ENCODE data around the gene RMDN2. TPM values are rescaled to one million over a fixed set of nuclear protein-coding genes. Genes with fewer than 3 reads are reported as not detected.

The RMDN2 gene
- total and polyA plus RNA-seq, 10 of the 15 experiments (the other 5 are each of a cell fraction or from before 2014, with no cell fraction given), result 2.6 to 12.4 (median 9.2) TPM

DNA sequence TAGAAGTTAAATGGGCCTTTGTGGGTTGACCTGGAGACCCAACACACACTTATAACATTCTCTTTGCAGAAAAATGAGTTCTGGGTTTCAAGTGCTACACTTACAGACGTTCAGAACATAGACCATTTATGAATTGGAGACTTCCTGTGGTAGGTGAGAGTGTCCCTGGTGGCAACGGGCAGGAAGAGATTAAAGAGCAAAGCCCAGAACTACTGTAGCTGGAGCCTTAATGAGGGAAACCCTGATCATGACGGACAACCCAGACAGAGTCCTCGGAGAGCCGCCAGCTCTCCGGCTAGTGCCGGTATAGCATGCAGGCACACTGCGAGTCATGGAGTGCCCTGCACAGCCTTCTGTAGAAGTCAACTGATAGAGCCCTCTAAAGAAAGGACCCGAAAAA is 44.5 kb upstream of the RMDN2 start:
- Histone ChIP-seq H3K79me2 (ENCODE audit: control insufficient read depth, insufficient read depth, low read length) (no peaks in the 10 kb centered on the region), H3K36me3 (ENCODE audit: control insufficient read depth in 2 of 2, insufficient read depth in 2 of 2, low read length in 1 of 2) (no peaks in the 10 kb centered on the region), H3K27ac (ENCODE audit: control insufficient read depth, insufficient read depth) (no peak overlapping the region), H4K20me1 (ENCODE audit: control insufficient read depth, insufficient read depth) (no peaks in the 10 kb centered on the region), H3K9ac (ENCODE audit: control insufficient read depth, insufficient read depth, low read length) (no peak overlapping the region), H3K27me3 (replicated peaks in 1 of 2; ENCODE audit: control insufficient read depth in 2 of 2, insufficient read depth in 2 of 2, low read length in 1 of 2) (peaks cover 0 to 2% of the 10 kb centered on the region in 2 experiments; a peak in 2 of 4 replicates), H3K9me3 (replicated peaks; ENCODE audit: control insufficient read depth, insufficient read depth, low read length) (no peaks in the 10 kb centered on the region), H3K4me1 (ENCODE audit: control insufficient read depth, insufficient read depth, low read length) (no peaks in the 10 kb centered on the region), H3K4me3 (no peak overlapping the region), H2AFZ (ENCODE audit: control insufficient read depth, low read depth, low read length) (no peak overlapping the region), H3K4me2 (ENCODE audit: control insufficient read depth, insufficient read depth) (no peak overlapping the region)
- in situ Hi-C loops (cut with MboI), result no loop called here
- ChIA-PET SMC1A (ENCODE audit: uncharacterized antibody, unreplicated experiment) (interaction anchor here (1.5 to 13.5 kb wide), 5 partner anchors 10 to 482 kb away, joined by 3 to 271 read pairs (median 197); no protein-coding TSS in a partner anchor), CTCF (interaction anchor here (0.6 to 13.6 kb wide), 6 partner anchors 10 to 712 kb away, joined by 3 to 336 read pairs (median 12); no protein-coding TSS in a partner anchor), POLR2A (interaction anchor here (0.5 to 0.7 kb wide), 2 partner anchors 11 to 28 kb away, joined by 3 to 4 read pairs; no protein-coding TSS in a partner anchor), RAD21 (ENCODE audit: unreplicated experiment) (interaction anchor here (1.7 to 7.9 kb wide), 4 partner anchors 9 to 484 kb away, joined by 5 to 211 read pairs (median 10); no protein-coding TSS in a partner anchor)
- DNase-seq (ENCODE audit: low read depth, low spot score) (no peak), ATAC-seq (peak; percentile 48; the same call in 2 of the 3 replicates), FAIRE-seq (no peak)
- WGBS (ENCODE audit: insufficient coverage, insufficient replicate concordance, low lambda C conversion rate, missing lambda C conversion rate), result 19% methylated on average over 9 of the region's 9 CpGs
- TF ChIP-seq CTCF (IDR thresholded peaks at IDR 0.05 in 2 of 3, conservative IDR thresholded peaks at IDR 0.05 in 1 of 3; ENCODE audit: control insufficient read depth in 2 of 3, extremely low read depth in 1 of 3, insufficient read depth in 1 of 3, low read depth in 3 of 3, low read length in 3 of 3) (peak in 2 of 3 experiments; percentile 4 to 5; a peak in 1 of 6 replicates), RUNX3 (IDR thresholded peaks at IDR 0.05; ENCODE audit: low read length) (0 out of 2 replicates have a peak, but pooled peaks have one; percentile 12), NBN (IDR thresholded peaks at IDR 0.05) (no peak), NFIC (IDR thresholded peaks at IDR 0.05; ENCODE audit: low read depth, low read length) (no peak), ZBTB11 (CRISPR knock-in tag; IDR thresholded peaks at IDR 0.05) (no peak), RAD21 (IDR thresholded peaks at IDR 0.05; ENCODE audit: insufficient read depth, low read depth, low read length) (0 out of 2 replicates have a peak, but pooled peaks have one; percentile 8)
- intact Hi-C loops (cut with micrococcal nuclease; ENCODE audit: unreplicated experiment), result no loop called here
- BruUV-seq (replicated peaks), result no TSS peak
